IMR-90 (cell line): Measurements from ENCODE around the gene BTBD9. TPM values are rescaled to one million over a fixed set of nuclear protein-coding genes. Genes with fewer than 3 reads are reported as not detected.

Experiments
- ATAC-seq: fragments of 200-7000 bp; cut with Tn5 transposase; 2 replicates; pipeline ENCODE4 v1.9.1; 2020; ENCODE audit warnings: low read depth, mild to moderate bottlenecking, moderate library complexity
- BruUV-seq: library from RNA; stranded (reverse); fragments of 400-500 nt; replicated peaks from 2 replicates; lab custom pipeline; 2021; lab: Mats Ljungman, UMichigan
- CTCF ChIA-PET: fragments of 300-600 bp; formaldehyde crosslinking; extraction: SDS; loops from one replicate; lab custom pipeline; 2021; ENCODE audit warnings: antibody characterized with exemption; lab: Yijun Ruan, JAX
- POLR2A ChIA-PET: fragments of 300-600 bp; sonication (Branson Sonifier 250); formaldehyde crosslinking; loops from one replicate; lab custom pipeline; 2022; ENCODE audit warnings: antibody characterized with exemption; ENCODE audit not compliant: unreplicated experiment; lab: Charles Lee
- DNase-seq: peaks from one replicate; pipeline ENCODE4 v3.0.0; 2013
- H2AFZ ChIP-seq: replicated peaks from 2 replicates; pipeline ENCODE3; 2013; ENCODE audit warnings: low read length, mild to moderate bottlenecking; ENCODE audit not compliant: poor library complexity
- H2AK5ac ChIP-seq: 2 replicates; pipeline ENCODE4 v1.6.1; 2013; ENCODE audit warnings: low read depth, low read length, inconsistent platforms
- H2AK9ac ChIP-seq: replicated peaks from 2 replicates; pipeline ENCODE3; 2013; ENCODE audit warnings: mild to moderate bottlenecking, low read depth, low read length, moderate library complexity; ENCODE audit not compliant: poor library complexity
- H2BK120ac ChIP-seq: 2 replicates; pipeline ENCODE4 v1.6.1; 2013; ENCODE audit warnings: low read depth, low read length, inconsistent platforms
- H2BK15ac ChIP-seq: 3 replicates; pipeline ENCODE4 v1.6.1; 2013; ENCODE audit warnings: low read depth, low read length, inconsistent platforms
- H2BK20ac ChIP-seq: 2 replicates; pipeline ENCODE4 v1.6.1; 2013; ENCODE audit warnings: low read depth, mild to moderate bottlenecking, inconsistent platforms, low read length, moderate library complexity
- H2BK5ac ChIP-seq: 2 replicates; pipeline ENCODE4 v1.6.1; 2013; ENCODE audit warnings: mild to moderate bottlenecking, low read depth, low read length, inconsistent platforms; ENCODE audit not compliant: poor library complexity, severe bottlenecking
- H3K14ac ChIP-seq: replicated peaks from 2 replicates; pipeline ENCODE4 v1.6.1; 2013; ENCODE audit warnings: low read depth, low read length, inconsistent platforms
- H3K18ac ChIP-seq: 2 replicates; pipeline ENCODE4 v1.6.1; 2013; ENCODE audit warnings: low read depth, low read length, control low read depth
- H3K23ac ChIP-seq: 2 replicates; pipeline ENCODE4 v1.6.1; 2013; ENCODE audit warnings: low read depth, low read length, inconsistent platforms
- H3K27ac ChIP-seq: 2 replicates; pipeline ENCODE4 v1.5.1; 2013; ENCODE audit warnings: mild to moderate bottlenecking, control low read depth, low read length; ENCODE audit not compliant: insufficient read depth
- H3K27me3 ChIP-seq: 2 replicates; pipeline ENCODE4 v1.6.1; 2013; ENCODE audit warnings: low read length; ENCODE audit not compliant: control insufficient read depth, insufficient read depth
- H3K36me3 ChIP-seq: 2 replicates; pipeline ENCODE4 v1.6.1; 2013; ENCODE audit warnings: low read length, mixed read lengths; ENCODE audit not compliant: control insufficient read depth, insufficient read depth
- H3K4ac ChIP-seq: 2 replicates; pipeline ENCODE4 v1.6.1; 2013; ENCODE audit warnings: low read depth, low read length, inconsistent platforms
- H3K4me1 ChIP-seq: 2 replicates; pipeline ENCODE4 v1.6.1; 2013; ENCODE audit warnings: low read length, mixed read lengths; ENCODE audit not compliant: control insufficient read depth, insufficient read depth
- H3K4me2 ChIP-seq: 2 replicates; pipeline ENCODE4 v1.6.1; 2013; ENCODE audit warnings: low read depth, mild to moderate bottlenecking, control low read depth, low read length, moderate library complexity
- H3K4me3 ChIP-seq: 2 replicates; pipeline ENCODE4 v1.5.1; 2013; ENCODE audit warnings: low read depth, mild to moderate bottlenecking, control low read depth, low read length, moderate library complexity; ENCODE audit not compliant: insufficient read depth
- H3K56ac ChIP-seq: 2 replicates; pipeline ENCODE4 v1.6.1; 2013; ENCODE audit warnings: low read length, inconsistent platforms; ENCODE audit not compliant: insufficient read depth; ENCODE audit errors: extremely low read depth
- H3K79me1 ChIP-seq, 2 experiments: 2 replicates each; pipeline ENCODE4 v1.6.1; 2013; ENCODE audit warnings: low read length in 2 of 2, inconsistent platforms in 1 of 2, low read depth in 1 of 2
- H3K9ac ChIP-seq: 2 replicates; pipeline ENCODE4 v1.6.1; 2013; ENCODE audit warnings: low read depth, low read length, control low read depth
- H3K9me1 ChIP-seq: 2 replicates; pipeline ENCODE4 v1.6.1; 2013; ENCODE audit warnings: low read length, inconsistent platforms; ENCODE audit not compliant: insufficient read depth
- H3K9me3 ChIP-seq: 2 replicates; pipeline ENCODE4 v1.6.1; 2013; ENCODE audit warnings: low read length; ENCODE audit not compliant: control insufficient read depth, insufficient read depth
- H4K20me1 ChIP-seq: 2 replicates; pipeline ENCODE4 v1.6.1; 2013; ENCODE audit warnings: low read length, inconsistent platforms; ENCODE audit not compliant: insufficient read depth
- H4K5ac ChIP-seq: 2 replicates; pipeline ENCODE4 v1.6.1; 2013; ENCODE audit warnings: mild to moderate bottlenecking, low read depth, low read length, control low read depth
- H4K8ac ChIP-seq, 2 experiments: 2 replicates each; pipeline ENCODE4 v1.6.1; 2013; ENCODE audit warnings: low read depth in 2 of 2, low read length in 2 of 2, control low read depth in 1 of 2, inconsistent platforms in 1 of 2
- H4K91ac ChIP-seq: 2 replicates; pipeline ENCODE4 v1.6.1; 2013; ENCODE audit warnings: low read depth, low read length, inconsistent platforms; ENCODE audit not compliant: insufficient read depth
- BHLHE40 ChIP-seq: fragments of 150-350 bp; IDR thresholded peaks from 2 replicates; pipeline ENCODE4 v1.6.1; 2016; ENCODE audit warnings: mild to moderate bottlenecking, low read depth, low read length
- CHD1 ChIP-seq: IDR thresholded peaks from 2 replicates; pipeline ENCODE4 v1.6.1; 2012; ENCODE audit warnings: low read depth, low read length, improper control_type of control experiment
- CTCF ChIP-seq: conservative IDR thresholded peaks from 2 replicates; pipeline ENCODE4 v1.5.1; 2012; ENCODE audit warnings: mild to moderate bottlenecking, low read depth, low read length, improper control_type of control experiment
- ELK1 ChIP-seq: fragments of 150-350 bp; IDR thresholded peaks from 2 replicates; pipeline ENCODE4 v1.6.1; 2016; ENCODE audit warnings: low read depth, mild to moderate bottlenecking, low read length, moderate library complexity, borderline replicate concordance
- FOS ChIP-seq: fragments of 150-350 bp; IDR thresholded peaks from 2 replicates; pipeline ENCODE4 v1.6.1; 2016; ENCODE audit warnings: low read depth, low read length
- MAZ ChIP-seq: IDR thresholded peaks from 2 replicates; pipeline ENCODE4 v1.6.1; 2012; ENCODE audit warnings: low read depth, mild to moderate bottlenecking, low read length, improper control_type of control experiment, moderate library complexity, borderline replicate concordance
- NFE2L2 ChIP-seq: fragments of 150-350 bp; IDR thresholded peaks from 2 replicates; pipeline ENCODE4 v1.6.1; 2016; ENCODE audit warnings: low read depth, mild to moderate bottlenecking, low read length
- RAD21 ChIP-seq: IDR thresholded peaks from 2 replicates; pipeline ENCODE4 v1.6.1; 2012; ENCODE audit warnings: low read length, improper control_type of control experiment
- RCOR1 ChIP-seq: IDR thresholded peaks from 2 replicates; pipeline ENCODE4 v1.6.1; 2012; ENCODE audit warnings: mild to moderate bottlenecking, low read length, improper control_type of control experiment; ENCODE audit not compliant: insufficient replicate concordance
- WGBS, 2 experiments: methylation state at CpG; one replicate each; pipeline versions ENCODE4 v1.1.5 to v1.1.7; 2013; ENCODE audit warnings: missing lambda C conversion rate in 2 of 2; ENCODE audit not compliant: insufficient read length in 1 of 2; ENCODE audit errors: extremely low coverage in 2 of 2; 5-methylcytosine and 5-hydroxymethylcytosine counted together
- dilution Hi-C: fragments of 300-500 bp; cut with HindIII; formaldehyde crosslinking; loops from one replicate; pipeline ENCODE4 v1.14.3; 2018; ENCODE audit warnings: low sequenced_read_pairs; ENCODE audit not compliant: unreplicated experiment
- in situ Hi-C: fragments of 300-500 bp; cut with MboI; formaldehyde crosslinking; loops from 3 replicates; pipeline ENCODE4 v1.14.3; 2019; ENCODE audit warnings: low sequenced_read_pairs, inconsistent platforms, mixed read lengths
- intact Hi-C: fragments of 100-400 bp; cut with micrococcal nuclease; formaldehyde crosslinking; loops from 2 replicates; pipeline ENCODE4 v1.10.0; 2022
- polyA plus RNA-seq, 3 experiments: library from polyadenylated mRNA; depleted of rRNA; stranded (reverse); fragments of >200 nt; gene quantifications; 2 replicates each; pipeline ENCODE4 v1.2.3, GENCODE V29; 2012; ENCODE audit warnings: low replicate concordance in 1 of 3
- total RNA-seq: library from RNA; depleted of rRNA; stranded (reverse); fragments of >200 nt; gene quantifications from 2 replicates; pipeline ENCODE4 v1.2.3, GENCODE V29; 2012

Gene BTBD9
- total and polyA plus RNA-seq, 2 of the 4 experiments (the other 2 are of a cell fraction), result 4.1 to 22.0 TPM

DNA sequence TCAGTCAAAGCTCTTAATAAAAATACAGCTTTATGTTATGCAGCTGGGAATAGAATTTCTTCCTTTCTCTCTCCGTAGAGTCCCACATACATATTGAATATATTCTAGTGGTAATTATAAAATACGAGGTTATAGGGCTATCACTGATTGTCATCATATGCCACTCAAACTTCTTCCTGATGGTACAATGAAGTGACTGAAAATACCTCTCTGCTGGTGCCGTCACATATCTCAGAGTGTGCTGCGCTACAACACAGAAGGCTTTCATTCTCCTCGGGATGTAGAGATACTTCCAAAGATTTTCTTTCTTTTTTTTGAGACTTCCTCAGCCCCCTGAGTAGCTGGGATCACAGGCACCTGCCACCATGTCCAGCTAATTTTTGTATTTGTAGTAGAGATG lies 249.9 kb downstream of the BTBD9 start:
- DNase-seq (no peak), ATAC-seq (no peak)
- WGBS, 2 experiments, result no CpG with 5 or more reads among the region's 5 CpGs
- H2AK9ac ChIP-seq, result no peak overlapping the region
- H3K4ac ChIP-seq, result no peak overlapping the region
- no peak overlapping the region for H2BK120ac ChIP-seq
- H3K56ac ChIP-seq, result no peak overlapping the region
- H2AFZ ChIP-seq, result no peak overlapping the region
- POLR2A ChIA-PET, result no interaction called here
- H3K4me2 ChIP-seq, result no peak overlapping the region
- BruUV-seq, result no TSS peak
- H4K5ac ChIP-seq, result no peak overlapping the region
- TF ChIP-seq CHD1 (no peak), BHLHE40 (no peak), CTCF (no peak), ELK1 (no peak), RAD21 (no peak), RCOR1 (no peak), FOS (no peak), MAZ (no peak), NFE2L2 (no peak)
- no peaks in the 10 kb centered on the region for H3K27me3 ChIP-seq
- H4K91ac ChIP-seq, result no peak overlapping the region
- H3K27ac ChIP-seq, result no peak overlapping the region
- H3K23ac ChIP-seq, result no peak overlapping the region
- H3K18ac ChIP-seq, result no peak overlapping the region
- no peak overlapping the region for H2BK5ac ChIP-seq
- H3K9me3 ChIP-seq, result no peaks in the 10 kb centered on the region
- no peak overlapping the region for H3K4me3 ChIP-seq
- H3K36me3 ChIP-seq, result no peaks in the 10 kb centered on the region
- H4K8ac ChIP-seq, result no peak overlapping the region
- in situ Hi-C loops, result no loop called here
- peaks cover 2% of the 10 kb centered on the region; the same call in 1 of the 2 replicates for H3K4me1 ChIP-seq
- H3K79me1 ChIP-seq, result no peaks in the 10 kb centered on the region
- no peaks in the 10 kb centered on the region for H4K20me1 ChIP-seq
- H2BK15ac ChIP-seq, result no peak overlapping the region
- no peak overlapping the region for H3K9ac ChIP-seq
- H3K9me1 ChIP-seq, result no peaks in the 10 kb centered on the region
- dilution Hi-C loops, result no loop called here
- H3K14ac ChIP-seq, result no peak overlapping the region
- no peak overlapping the region for H2AK5ac ChIP-seq
- CTCF ChIA-PET, result interaction anchor here (0.7 kb wide), 1 partner anchor 93 kb away, joined by 3 read pairs; no protein-coding TSS in a partner anchor
- H2BK20ac ChIP-seq, result no peak overlapping the region
- intact Hi-C loops, result no loop called here
